ENCODE measurements around the gene HIVEP3.

GRCh38 chr1:41726292-41726691 lies 192.4 kb downstream of the HIVEP3 start:
- TF ChIP-seq, protein P1, sequence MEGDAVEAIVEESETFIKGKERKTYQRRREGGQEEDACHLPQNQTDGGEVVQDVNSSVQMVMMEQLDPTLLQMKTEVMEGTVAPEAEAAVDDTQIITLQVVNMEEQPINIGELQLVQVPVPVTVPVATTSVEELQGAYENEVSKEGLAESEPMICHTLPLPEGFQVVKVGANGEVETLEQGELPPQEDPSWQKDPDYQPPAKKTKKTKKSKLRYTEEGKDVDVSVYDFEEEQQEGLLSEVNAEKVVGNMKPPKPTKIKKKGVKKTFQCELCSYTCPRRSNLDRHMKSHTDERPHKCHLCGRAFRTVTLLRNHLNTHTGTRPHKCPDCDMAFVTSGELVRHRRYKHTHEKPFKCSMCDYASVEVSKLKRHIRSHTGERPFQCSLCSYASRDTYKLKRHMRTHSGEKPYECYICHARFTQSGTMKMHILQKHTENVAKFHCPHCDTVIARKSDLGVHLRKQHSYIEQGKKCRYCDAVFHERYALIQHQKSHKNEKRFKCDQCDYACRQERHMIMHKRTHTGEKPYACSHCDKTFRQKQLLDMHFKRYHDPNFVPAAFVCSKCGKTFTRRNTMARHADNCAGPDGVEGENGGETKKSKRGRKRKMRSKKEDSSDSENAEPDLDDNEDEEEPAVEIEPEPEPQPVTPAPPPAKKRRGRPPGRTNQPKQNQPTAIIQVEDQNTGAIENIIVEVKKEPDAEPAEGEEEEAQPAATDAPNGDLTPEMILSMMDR (IDR thresholded peaks at IDR 0.05), result no peak
- no peak for TF ChIP-seq POLR2A (IDR thresholded peaks at IDR 0.05)
